ENCODE measurements around the gene DNHD1. TPM values are rescaled to one million over a fixed set of nuclear protein-coding genes. Genes with fewer than 3 reads are reported as not detected.

DNHD1 gene
- total RNA-seq, 1 experiment from 2014 or later, result 11.5 TPM

DNA sequence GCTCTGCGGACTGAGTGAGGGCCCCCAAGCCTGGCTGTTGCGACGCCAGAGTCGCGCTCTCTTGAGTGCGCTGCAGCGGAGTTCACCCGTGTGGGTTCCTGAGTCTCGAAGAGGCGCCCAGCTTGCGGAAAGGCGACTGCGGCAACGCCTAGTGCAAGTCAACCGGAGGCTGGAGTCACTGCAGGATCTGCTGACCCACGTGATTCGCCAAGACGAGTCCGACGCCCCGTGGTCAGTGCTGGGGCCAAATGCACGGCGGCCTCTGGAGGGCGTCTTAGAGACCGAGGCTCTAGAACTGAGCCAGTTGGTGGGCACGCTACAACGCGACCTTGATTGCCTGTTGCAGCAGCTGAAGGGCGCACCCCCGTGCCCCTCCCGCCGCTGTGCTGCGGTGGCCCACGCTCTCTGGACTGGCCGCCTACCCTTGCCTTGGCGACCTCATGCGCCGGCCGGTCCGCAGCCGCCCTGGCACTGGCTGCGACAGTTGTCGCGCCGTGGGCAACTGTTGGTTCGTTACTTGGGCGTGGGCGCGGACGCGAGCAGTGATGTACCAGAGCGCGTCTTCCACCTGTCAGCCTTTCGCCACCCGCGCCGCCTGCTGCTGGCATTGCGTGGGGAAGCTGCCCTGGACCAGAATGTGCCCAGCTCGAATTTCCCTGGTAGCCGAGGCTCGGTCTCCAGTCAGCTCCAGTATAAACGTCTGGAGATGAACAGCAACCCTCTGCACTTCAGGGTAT is 73.8 kb downstream of the DNHD1 start:
- no peaks in the 10 kb centered on the region for H3K36me3 Mint-ChIP-seq
- CTCF ChIA-PET, result interaction anchor here (0.8 to 2.6 kb wide), 16 partner anchors 9 to 192 kb away, joined by 3 to 22 read pairs (median 4); partner anchors contain the start of genes MRPL17 and TAF10
- ATAC-seq, result peak; percentile 17; the same call in 1 of the 2 replicates
- peaks cover 7% of the 10 kb centered on the region for H3K4me1 Mint-ChIP-seq
- H3K27me3 Mint-ChIP-seq (ENCODE audit: low read depth), result no peaks in the 10 kb centered on the region; the same call in 1 of the 2 replicates
- POLR2A ChIA-PET, result interaction anchor here (1.1 kb wide), 1 partner anchor 41 kb away, joined by 4 read pairs; the partner anchor contains the start of gene TAF10
- peak; percentile 40 for DNase-seq (ENCODE audit: low spot score)
- no peaks in the 10 kb centered on the region for H3K9me3 Mint-ChIP-seq
- H3K27ac Mint-ChIP-seq, result no peak overlapping the region
- TF ChIP-seq ELF4 (CRISPR knock-in tag; IDR thresholded peaks at IDR 0.05; ENCODE audit: low read depth) (no peak), FOXK1 (CRISPR knock-in tag; IDR thresholded peaks at IDR 0.05) (no peak), NFE2L1 (CRISPR knock-in tag; IDR thresholded peaks at IDR 0.05) (no peak), GABPB1 (CRISPR knock-in tag; IDR thresholded peaks at IDR 0.05) (no peak), RELA (CRISPR knock-in tag; IDR thresholded peaks at IDR 0.05; ENCODE audit: borderline replicate concordance) (no peak), NR3C1 (CRISPR knock-in tag; conservative IDR thresholded peaks at IDR 0.05; ENCODE audit: low read depth) (no peak)
- TF ChIP-seq, protein P1, sequence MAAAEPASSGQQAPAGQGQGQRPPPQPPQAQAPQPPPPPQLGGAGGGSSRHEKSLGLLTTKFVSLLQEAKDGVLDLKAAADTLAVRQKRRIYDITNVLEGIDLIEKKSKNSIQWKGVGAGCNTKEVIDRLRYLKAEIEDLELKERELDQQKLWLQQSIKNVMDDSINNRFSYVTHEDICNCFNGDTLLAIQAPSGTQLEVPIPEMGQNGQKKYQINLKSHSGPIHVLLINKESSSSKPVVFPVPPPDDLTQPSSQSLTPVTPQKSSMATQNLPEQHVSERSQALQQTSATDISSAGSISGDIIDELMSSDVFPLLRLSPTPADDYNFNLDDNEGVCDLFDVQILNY (CRISPR knock-in tag; IDR thresholded peaks at IDR 0.05), result no peak
- TF ChIP-seq, protein P2, sequence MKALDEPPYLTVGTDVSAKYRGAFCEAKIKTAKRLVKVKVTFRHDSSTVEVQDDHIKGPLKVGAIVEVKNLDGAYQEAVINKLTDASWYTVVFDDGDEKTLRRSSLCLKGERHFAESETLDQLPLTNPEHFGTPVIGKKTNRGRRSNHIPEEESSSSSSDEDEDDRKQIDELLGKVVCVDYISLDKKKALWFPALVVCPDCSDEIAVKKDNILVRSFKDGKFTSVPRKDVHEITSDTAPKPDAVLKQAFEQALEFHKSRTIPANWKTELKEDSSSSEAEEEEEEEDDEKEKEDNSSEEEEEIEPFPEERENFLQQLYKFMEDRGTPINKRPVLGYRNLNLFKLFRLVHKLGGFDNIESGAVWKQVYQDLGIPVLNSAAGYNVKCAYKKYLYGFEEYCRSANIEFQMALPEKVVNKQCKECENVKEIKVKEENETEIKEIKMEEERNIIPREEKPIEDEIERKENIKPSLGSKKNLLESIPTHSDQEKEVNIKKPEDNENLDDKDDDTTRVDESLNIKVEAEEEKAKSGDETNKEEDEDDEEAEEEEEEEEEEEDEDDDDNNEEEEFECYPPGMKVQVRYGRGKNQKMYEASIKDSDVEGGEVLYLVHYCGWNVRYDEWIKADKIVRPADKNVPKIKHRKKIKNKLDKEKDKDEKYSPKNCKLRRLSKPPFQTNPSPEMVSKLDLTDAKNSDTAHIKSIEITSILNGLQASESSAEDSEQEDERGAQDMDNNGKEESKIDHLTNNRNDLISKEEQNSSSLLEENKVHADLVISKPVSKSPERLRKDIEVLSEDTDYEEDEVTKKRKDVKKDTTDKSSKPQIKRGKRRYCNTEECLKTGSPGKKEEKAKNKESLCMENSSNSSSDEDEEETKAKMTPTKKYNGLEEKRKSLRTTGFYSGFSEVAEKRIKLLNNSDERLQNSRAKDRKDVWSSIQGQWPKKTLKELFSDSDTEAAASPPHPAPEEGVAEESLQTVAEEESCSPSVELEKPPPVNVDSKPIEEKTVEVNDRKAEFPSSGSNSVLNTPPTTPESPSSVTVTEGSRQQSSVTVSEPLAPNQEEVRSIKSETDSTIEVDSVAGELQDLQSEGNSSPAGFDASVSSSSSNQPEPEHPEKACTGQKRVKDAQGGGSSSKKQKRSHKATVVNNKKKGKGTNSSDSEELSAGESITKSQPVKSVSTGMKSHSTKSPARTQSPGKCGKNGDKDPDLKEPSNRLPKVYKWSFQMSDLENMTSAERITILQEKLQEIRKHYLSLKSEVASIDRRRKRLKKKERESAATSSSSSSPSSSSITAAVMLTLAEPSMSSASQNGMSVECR (CRISPR knock-in tag; IDR thresholded peaks at IDR 0.05; ENCODE audit: borderline replicate concordance), result no peak
- TF ChIP-seq, protein P3, sequence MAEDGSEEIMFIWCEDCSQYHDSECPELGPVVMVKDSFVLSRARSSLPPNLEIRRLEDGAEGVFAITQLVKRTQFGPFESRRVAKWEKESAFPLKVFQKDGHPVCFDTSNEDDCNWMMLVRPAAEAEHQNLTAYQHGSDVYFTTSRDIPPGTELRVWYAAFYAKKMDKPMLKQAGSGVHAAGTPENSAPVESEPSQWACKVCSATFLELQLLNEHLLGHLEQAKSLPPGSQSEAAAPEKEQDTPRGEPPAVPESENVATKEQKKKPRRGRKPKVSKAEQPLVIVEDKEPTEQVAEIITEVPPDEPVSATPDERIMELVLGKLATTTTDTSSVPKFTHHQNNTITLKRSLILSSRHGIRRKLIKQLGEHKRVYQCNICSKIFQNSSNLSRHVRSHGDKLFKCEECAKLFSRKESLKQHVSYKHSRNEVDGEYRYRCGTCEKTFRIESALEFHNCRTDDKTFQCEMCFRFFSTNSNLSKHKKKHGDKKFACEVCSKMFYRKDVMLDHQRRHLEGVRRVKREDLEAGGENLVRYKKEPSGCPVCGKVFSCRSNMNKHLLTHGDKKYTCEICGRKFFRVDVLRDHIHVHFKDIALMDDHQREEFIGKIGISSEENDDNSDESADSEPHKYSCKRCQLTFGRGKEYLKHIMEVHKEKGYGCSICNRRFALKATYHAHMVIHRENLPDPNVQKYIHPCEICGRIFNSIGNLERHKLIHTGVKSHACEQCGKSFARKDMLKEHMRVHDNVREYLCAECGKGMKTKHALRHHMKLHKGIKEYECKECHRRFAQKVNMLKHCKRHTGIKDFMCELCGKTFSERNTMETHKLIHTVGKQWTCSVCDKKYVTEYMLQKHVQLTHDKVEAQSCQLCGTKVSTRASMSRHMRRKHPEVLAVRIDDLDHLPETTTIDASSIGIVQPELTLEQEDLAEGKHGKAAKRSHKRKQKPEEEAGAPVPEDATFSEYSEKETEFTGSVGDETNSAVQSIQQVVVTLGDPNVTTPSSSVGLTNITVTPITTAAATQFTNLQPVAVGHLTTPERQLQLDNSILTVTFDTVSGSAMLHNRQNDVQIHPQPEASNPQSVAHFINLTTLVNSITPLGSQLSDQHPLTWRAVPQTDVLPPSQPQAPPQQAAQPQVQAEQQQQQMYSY (CRISPR knock-in tag; IDR thresholded peaks at IDR 0.05), result no peak
- TF ChIP-seq, protein P4, sequence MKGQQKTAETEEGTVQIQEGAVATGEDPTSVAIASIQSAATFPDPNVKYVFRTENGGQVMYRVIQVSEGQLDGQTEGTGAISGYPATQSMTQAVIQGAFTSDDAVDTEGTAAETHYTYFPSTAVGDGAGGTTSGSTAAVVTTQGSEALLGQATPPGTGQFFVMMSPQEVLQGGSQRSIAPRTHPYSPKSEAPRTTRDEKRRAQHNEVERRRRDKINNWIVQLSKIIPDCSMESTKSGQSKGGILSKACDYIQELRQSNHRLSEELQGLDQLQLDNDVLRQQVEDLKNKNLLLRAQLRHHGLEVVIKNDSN (CRISPR knock-in tag; IDR thresholded peaks at IDR 0.05), result no peak
- no peak overlapping the region for H3K4me3 Mint-ChIP-seq

DNA sequence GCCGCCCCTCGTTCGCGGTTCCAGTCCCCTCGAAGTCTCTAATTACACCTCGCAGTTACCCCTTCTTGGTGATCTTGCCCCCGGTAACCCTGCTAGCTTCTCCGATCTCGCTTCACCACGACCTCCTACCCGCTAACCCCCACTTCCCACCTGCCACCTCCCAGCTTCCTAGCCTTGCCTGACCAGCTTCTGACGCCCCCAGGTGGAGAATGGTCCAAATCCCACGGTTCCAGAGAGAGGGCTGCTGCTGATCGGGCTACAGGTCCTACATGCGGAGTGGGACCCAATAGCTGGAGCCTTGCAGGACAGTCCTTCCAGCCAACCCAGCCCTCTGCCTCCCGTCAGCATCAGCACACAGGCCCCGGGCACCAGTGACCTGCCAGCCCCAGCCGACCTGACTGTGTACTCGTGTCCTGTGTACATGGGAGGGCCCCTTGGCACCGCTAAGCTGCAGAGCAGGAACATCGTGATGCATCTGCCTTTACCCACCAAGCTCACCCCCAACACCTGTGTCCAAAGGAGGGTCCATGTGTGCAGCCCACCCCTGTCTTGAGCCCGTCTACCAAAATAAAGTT is 74.4 kb downstream of the DNHD1 start:
- CTCF ChIA-PET, result interaction anchor here (0.8 to 2.6 kb wide), 19 partner anchors 8 to 213 kb away, joined by 3 to 22 read pairs (median 3); partner anchors contain the start of gene TAF10
- DNase-seq (ENCODE audit: low spot score) (peak; percentile 45), ATAC-seq (peak; percentile 60)
- peaks cover 7% of the 10 kb centered on the region for H3K4me1 Mint-ChIP-seq
- H3K27me3 Mint-ChIP-seq (ENCODE audit: low read depth), result no peaks in the 10 kb centered on the region; the same call in 1 of the 2 replicates
- H3K36me3 Mint-ChIP-seq, result no peaks in the 10 kb centered on the region
- no peak for TF ChIP-seq ZNF263 (CRISPR knock-in tag; IDR thresholded peaks at IDR 0.05; ENCODE audit: low read depth)
- H3K4me3 Mint-ChIP-seq, result no peak overlapping the region
- POLR2A ChIA-PET, result interaction anchor here (1.1 kb wide), 1 partner anchor 40 kb away, joined by 4 read pairs; the partner anchor contains the start of gene TAF10
- no peak overlapping the region for H3K27ac Mint-ChIP-seq
- no peaks in the 10 kb centered on the region for H3K9me3 Mint-ChIP-seq
